Middle frontal gyrus (tissue), 1 donor: ENCODE measurements around the gene GRB2.
"Not testable (repeated sequence)": the region's sequence is repeated elsewhere in the genome, so short reads cannot be mapped to it uniquely, and the experiment has no call there.

ENCODE experiments used
- DNase-seq: peaks from one replicate; pipeline ENCODE4 v3.0.0-alpha.2; 2015; ENCODE audit warnings: low spot score; ENCODE audit errors: extremely low spot score

The GRB2 gene

GRCh38 chr17:75321506-75321905, 84.0 kb downstream of the GRB2 start:
- no peak for DNase-seq

- no peak for DNase-seq
These were observed 85.4 kb downstream of the GRB2 start for GRCh38 chr17:75319904-75320691.

GRCh38 chr17:75318615-75319222, 86.8 kb downstream of the GRB2 start:
- no peak for DNase-seq

- no peak for DNase-seq
These were observed 87.3 kb downstream of the GRB2 start for GRCh38 chr17:75318211-75318610.

- no peak for DNase-seq
These were observed 87.8 kb downstream of the GRB2 start for GRCh38 chr17:75317671-75318070.

GRCh38 chr17:75316253-75316652, 89.2 kb downstream of the GRB2 start:
- DNase-seq: no peak

- DNase-seq: no peak
These were observed 89.8 kb downstream of the GRB2 start for GRCh38 chr17:75315541-75316243.

GRCh38 chr17:75313941-75314551, 91.4 kb downstream of the GRB2 start:
- no peak for DNase-seq

GRCh38 chr17:75308732-75309629, 96.5 kb downstream of the GRB2 start:
- DNase-seq: no peak

GRCh38 chr17:75307957-75308731, 97.3 kb downstream of the GRB2 start:
- no peak for DNase-seq

- DNase-seq: no peak
These were observed 103.8 kb downstream of the GRB2 start for GRCh38 chr17:75301502-75302206.

- DNase-seq: no peak
These were observed 104.4 kb downstream of the GRB2 start for GRCh38 chr17:75301049-75301448.

GRCh38 chr17:75300280-75300679, 105.2 kb downstream of the GRB2 start:
- DNase-seq: no peak

GRCh38 chr17:75295201-75296158, 110.0 kb downstream of the GRB2 start:
- no peak for DNase-seq

GRCh38 chr17:75292810-75293448, 112.5 kb downstream of the GRB2 start:
- not testable (repeated sequence) for DNase-seq

- no peak for DNase-seq
These were observed 115.6 kb downstream of the GRB2 start for GRCh38 chr17:75289832-75290337.

GRCh38 chr17:75289115-75289831, 116.2 kb downstream of the GRB2 start, which contains the start of gene SLC25A19:
Gene SLC25A19, minus strand, starts transcription at chr17:75289433. Its CDS starts 2,669 bp downstream, at chr17:75286764.
- peak; percentile 97 for DNase-seq
